Common myeloid progenitor, CD34-positive (primary cell): ENCODE data around the gene FAM234B.

ENCODE experiments used
- CTCF ChIA-PET: fragments of 350-600 bp; sonication (Branson Sonifier 250); formaldehyde crosslinking; loops from one replicate; lab custom pipeline; 2021; ENCODE audit warnings: antibody characterized with exemption; lab: Charles Lee
- POLR2A ChIA-PET: fragments of 350-600 bp; sonication (Branson Sonifier 250); formaldehyde crosslinking; loops from one replicate; lab custom pipeline; 2021; ENCODE audit warnings: antibody characterized with exemption; lab: Charles Lee
- DNase-seq, 3 donors: peaks; one replicate each; pipeline versions ENCODE4 v3.0.0 to v3.0.0-alpha.2; 2013
- H3K27ac ChIP-seq, 2 experiments: 1 replicate in 1 of 2; 2 replicates in 1 of 2; pipeline ENCODE4 v1.7.0; 2013; ENCODE audit warnings: inconsistent platforms in 2 of 2, low read length in 2 of 2, mild to moderate bottlenecking in 2 of 2, low read depth in 1 of 2, moderate library complexity in 1 of 2; ENCODE audit not compliant: severe bottlenecking in 2 of 2, insufficient read depth in 1 of 2, poor library complexity in 1 of 2
- H3K27me3 ChIP-seq, 5 experiments: replicated peaks in 2 of 5; 1 replicate in 3 of 5; 2 replicates in 2 of 5; pipeline versions ENCODE4 v1.6.1 to v1.7.0; 2013; ENCODE audit warnings: low read length in 4 of 5, mild to moderate bottlenecking in 2 of 5, moderate library complexity in 2 of 5, inconsistent platforms in 1 of 5; ENCODE audit not compliant: insufficient read depth in 5 of 5, control insufficient read depth in 4 of 5
- H3K36me3 ChIP-seq, 4 experiments: 1 replicate in 2 of 4; 2 replicates in 2 of 4; pipeline versions ENCODE4 v1.6.1 to v1.7.0; 2013; ENCODE audit warnings: low read length in 3 of 4, control low read depth in 1 of 4, mild to moderate bottlenecking in 1 of 4; ENCODE audit not compliant: control insufficient read depth in 4 of 4, insufficient read depth in 4 of 4
- H3K4me1 ChIP-seq, 4 experiments: 1 replicate in 3 of 4; 2 replicates in 1 of 4; pipeline versions ENCODE4 v1.6.1 to v1.7.1; 2013; ENCODE audit warnings: low read length in 3 of 4, mild to moderate bottlenecking in 3 of 4, control low read depth in 1 of 4, inconsistent platforms in 1 of 4, moderate library complexity in 1 of 4; ENCODE audit not compliant: control insufficient read depth in 4 of 4, insufficient read depth in 4 of 4; ENCODE audit errors: control extremely low read depth in 1 of 4
- H3K4me3 ChIP-seq, 7 experiments: 1 replicate in 4 of 7; 2 replicates in 3 of 7; pipeline versions ENCODE4 v1.5.1 to v1.7.0; 2013; ENCODE audit warnings: mild to moderate bottlenecking in 7 of 7, low read length in 6 of 7, moderate library complexity in 6 of 7, inconsistent platforms in 2 of 7, low read depth in 2 of 7, control low read depth in 1 of 7; ENCODE audit not compliant: insufficient read depth in 4 of 7, control insufficient read depth in 1 of 7; ENCODE audit errors: extremely low read depth in 1 of 7
- H3K9me3 ChIP-seq, 5 experiments: 1 replicate in 4 of 5; 2 replicates in 1 of 5; pipeline versions ENCODE4 v1.6.1 to v1.7.1; 2013; ENCODE audit warnings: low read length in 4 of 5, mild to moderate bottlenecking in 2 of 5, inconsistent platforms in 1 of 5, low read depth in 1 of 5, moderate library complexity in 1 of 5; ENCODE audit not compliant: control insufficient read depth in 4 of 5, insufficient read depth in 2 of 5; ENCODE audit errors: control extremely low read depth in 1 of 5
- WGBS: methylation state at CpG from one replicate; pipeline ENCODE4 v1.1.5; 2013; ENCODE audit not compliant: insufficient coverage; 5-methylcytosine and 5-hydroxymethylcytosine counted together

FAM234B gene

GRCh38 chr12:13023811-13024530 lies 20.2 kb upstream of the FAM234B start:
- ChIA-PET POLR2A (no interaction called here), CTCF (no interaction called here)
- H3K9me3 ChIP-seq: no peaks in the 10 kb centered on the region
- no peaks in the 10 kb centered on the region for H3K36me3 ChIP-seq
- H3K4me3 ChIP-seq: no peak overlapping the region
- 100% methylated on average over 3 of the region's 6 CpGs for WGBS
- DNase-seq: peak in 2 of 3 donors; percentile 15 to 27
- peaks cover 0 to 18% (median 8%) of the 10 kb centered on the region in 4 experiments for H3K4me1 ChIP-seq
- no peak overlapping the region for H3K27ac ChIP-seq
- H3K27me3 ChIP-seq: no peaks in the 10 kb centered on the region

DNA sequence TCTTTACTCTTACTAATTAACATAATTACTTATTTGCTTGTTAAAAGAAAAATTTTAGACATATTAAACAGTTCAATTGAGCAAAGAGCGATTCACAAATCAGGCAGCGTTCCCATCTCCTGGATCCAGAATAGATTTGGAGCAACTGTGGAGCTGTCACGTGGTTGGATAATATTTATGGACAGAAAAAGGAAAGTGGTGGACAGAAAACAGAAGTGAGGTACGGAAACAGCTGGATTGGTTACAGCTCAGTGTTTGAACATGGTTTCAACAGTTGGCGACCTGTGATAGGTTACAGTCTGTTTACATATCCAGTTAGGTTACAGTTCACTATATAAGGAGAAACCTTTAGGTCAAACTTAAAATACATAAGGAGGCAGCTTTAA lies 19.7 kb upstream of the FAM234B start:
- Histone ChIP-seq H3K9me3 (no peaks in the 10 kb centered on the region), H3K4me1 (peaks cover 0 to 18% (median 8%) of the 10 kb centered on the region in 4 experiments), H3K27me3 (no peaks in the 10 kb centered on the region), H3K36me3 (no peaks in the 10 kb centered on the region), H3K27ac (no peak overlapping the region), H3K4me3 (no peak overlapping the region)
- POLR2A ChIA-PET: no interaction called here
- DNase-seq: peak in 2 of 3 donors; percentile 46 to 64
- CTCF ChIA-PET: interaction anchor here (1.2 kb wide), 1 partner anchor 94 kb away, joined by 3 read pairs; no protein-coding TSS in a partner anchor
- 55% methylated on average over 5 of the region's 5 CpGs for WGBS

DNA sequence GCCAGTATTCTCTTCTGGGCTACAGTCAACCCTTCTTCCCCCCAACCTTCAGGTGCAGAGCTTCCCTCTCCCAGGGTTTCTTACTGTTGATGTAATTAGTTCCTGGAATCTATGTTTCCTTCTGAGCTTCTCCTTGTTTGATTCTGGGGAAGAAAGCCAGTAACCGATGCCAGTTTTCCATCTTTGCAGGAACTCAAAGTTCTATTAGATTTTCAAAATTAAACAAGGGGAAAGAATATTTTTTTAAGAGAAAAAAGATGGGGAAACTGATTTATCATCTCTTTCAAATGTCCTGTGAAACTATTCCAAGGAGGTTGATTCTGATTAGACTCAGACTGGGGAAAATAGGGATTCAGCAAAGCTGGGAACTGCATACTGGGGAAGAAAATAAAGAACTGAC lies 17.9 kb upstream of the FAM234B start:
- POLR2A ChIA-PET: no interaction called here

GRCh38 chr12:13027032-13027431 lies 17.1 kb upstream of the FAM234B start:
- no peaks in the 10 kb centered on the region for H3K27me3 ChIP-seq
- WGBS: no CpG with 5 or more reads among the region's 2 CpGs
- CTCF ChIA-PET: interaction anchor here (1.7 kb wide), 1 partner anchor 185 kb away, joined by 3 read pairs; no protein-coding TSS in a partner anchor
- DNase-seq: peak; percentile 40 to 82 (median 69)
- no peaks in the 10 kb centered on the region for H3K36me3 ChIP-seq
- peak overlapping the region in 2 of 7 experiments; percentile 33 to 54 for H3K4me3 ChIP-seq
- H3K27ac ChIP-seq: peak overlapping the region in 1 of 2 experiments; percentile 9
- H3K4me1 ChIP-seq: peaks cover 0 to 18% (median 8%) of the 10 kb centered on the region in 4 experiments
- POLR2A ChIA-PET: no interaction called here
- no peaks in the 10 kb centered on the region for H3K9me3 ChIP-seq

More for the DNA sequence above, 17.9 kb upstream of the FAM234B start:
- Histone ChIP-seq H3K36me3 (no peaks in the 10 kb centered on the region), H3K9me3 (no peaks in the 10 kb centered on the region), H3K27me3 (no peaks in the 10 kb centered on the region), H3K27ac (peak overlapping the region in 1 of 2 experiments; percentile 9), H3K4me3 (no peak overlapping the region), H3K4me1 (peaks cover 0 to 18% (median 8%) of the 10 kb centered on the region in 4 experiments)
- no peak for DNase-seq
- no CpG with 5 or more reads among the region's 1 CpG for WGBS
- CTCF ChIA-PET: interaction anchor here (0.7 kb wide), 1 partner anchor 17 kb away, joined by 3 read pairs; no protein-coding TSS in a partner anchor

- Histone ChIP-seq H3K27ac (no peak overlapping the region), H3K9me3 (no peaks in the 10 kb centered on the region), H3K27me3 (no peaks in the 10 kb centered on the region), H3K36me3 (no peaks in the 10 kb centered on the region), H3K4me3 (no peak overlapping the region), H3K4me1 (peaks cover 0 to 18% (median 8%) of the 10 kb centered on the region in 4 experiments)
- DNase-seq: no peak
- ChIA-PET CTCF (interaction anchor here (1.0 to 1.7 kb wide), 2 partner anchors 55 to 185 kb away, joined by 3 read pairs; no protein-coding TSS in a partner anchor), POLR2A (no interaction called here)
These were observed 16.7 kb upstream of the FAM234B start for GRCh38 chr12:13027508-13027907.

- peaks cover 0 to 18% (median 8%) of the 10 kb centered on the region in 4 experiments for H3K4me1 ChIP-seq
- WGBS: 95% methylated on average over 2 of the region's 4 CpGs
- H3K9me3 ChIP-seq: no peaks in the 10 kb centered on the region
- no peaks in the 10 kb centered on the region for H3K36me3 ChIP-seq
- H3K27me3 ChIP-seq: no peaks in the 10 kb centered on the region
- H3K4me3 ChIP-seq: no peak overlapping the region
- POLR2A ChIA-PET: interaction anchor here (1.0 kb wide), 1 partner anchor 15 kb away, joined by 3 read pairs; no protein-coding TSS in a partner anchor
- no peak overlapping the region for H3K27ac ChIP-seq
- DNase-seq: no peak
- CTCF ChIA-PET: interaction anchor here (1.2 to 1.3 kb wide), 2 partner anchors 43 to 177 kb away, joined by 3 to 4 read pairs; no protein-coding TSS in a partner anchor
These were observed 15.2 kb upstream of the FAM234B start for GRCh38 chr12:13028825-13029570.
